ENCODE data around the gene RGPD4.
"Not testable (repeated sequence)": the region's sequence is repeated elsewhere in the genome, so short reads cannot be mapped to it uniquely, and the experiment has no call there.

DNA sequence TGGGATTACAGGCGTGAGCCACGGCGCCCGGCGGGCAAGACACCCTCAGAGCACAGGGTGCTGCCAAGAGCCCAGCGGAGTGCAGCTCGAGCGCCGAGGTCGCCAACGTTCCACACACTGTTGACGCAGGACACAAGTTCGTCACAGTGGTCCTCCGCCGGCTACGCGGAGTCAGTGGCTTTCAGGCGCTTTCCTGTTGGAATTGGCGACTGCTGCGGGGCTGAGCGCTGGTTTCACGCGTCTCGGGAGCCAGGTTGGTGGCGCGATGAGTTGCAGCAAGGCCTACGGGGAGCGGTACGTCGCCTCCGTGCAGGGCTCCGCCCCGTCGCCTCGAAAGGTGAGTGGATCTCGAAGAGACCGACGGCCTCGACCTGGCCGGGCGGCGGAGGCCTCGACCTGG lies at the start of gene RGPD4:
- TF ChIP-seq, protein P1, sequence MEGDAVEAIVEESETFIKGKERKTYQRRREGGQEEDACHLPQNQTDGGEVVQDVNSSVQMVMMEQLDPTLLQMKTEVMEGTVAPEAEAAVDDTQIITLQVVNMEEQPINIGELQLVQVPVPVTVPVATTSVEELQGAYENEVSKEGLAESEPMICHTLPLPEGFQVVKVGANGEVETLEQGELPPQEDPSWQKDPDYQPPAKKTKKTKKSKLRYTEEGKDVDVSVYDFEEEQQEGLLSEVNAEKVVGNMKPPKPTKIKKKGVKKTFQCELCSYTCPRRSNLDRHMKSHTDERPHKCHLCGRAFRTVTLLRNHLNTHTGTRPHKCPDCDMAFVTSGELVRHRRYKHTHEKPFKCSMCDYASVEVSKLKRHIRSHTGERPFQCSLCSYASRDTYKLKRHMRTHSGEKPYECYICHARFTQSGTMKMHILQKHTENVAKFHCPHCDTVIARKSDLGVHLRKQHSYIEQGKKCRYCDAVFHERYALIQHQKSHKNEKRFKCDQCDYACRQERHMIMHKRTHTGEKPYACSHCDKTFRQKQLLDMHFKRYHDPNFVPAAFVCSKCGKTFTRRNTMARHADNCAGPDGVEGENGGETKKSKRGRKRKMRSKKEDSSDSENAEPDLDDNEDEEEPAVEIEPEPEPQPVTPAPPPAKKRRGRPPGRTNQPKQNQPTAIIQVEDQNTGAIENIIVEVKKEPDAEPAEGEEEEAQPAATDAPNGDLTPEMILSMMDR (IDR thresholded peaks at IDR 0.05; ENCODE audit: poor library complexity, severe bottlenecking) = not testable (repeated sequence)
- TF ChIP-seq SMC3 (conservative IDR thresholded peaks at IDR 0.05; ENCODE audit: poor library complexity) = not testable (repeated sequence)
